ENCODE results near the gene MSI2.

Gene MSI2

GRCh38 chr17:57448759-57449283 lies 192.5 kb downstream of the MSI2 start:
- DNase-seq (ENCODE audit: low read depth) = no peak
- TF ChIP-seq, protein P1, sequence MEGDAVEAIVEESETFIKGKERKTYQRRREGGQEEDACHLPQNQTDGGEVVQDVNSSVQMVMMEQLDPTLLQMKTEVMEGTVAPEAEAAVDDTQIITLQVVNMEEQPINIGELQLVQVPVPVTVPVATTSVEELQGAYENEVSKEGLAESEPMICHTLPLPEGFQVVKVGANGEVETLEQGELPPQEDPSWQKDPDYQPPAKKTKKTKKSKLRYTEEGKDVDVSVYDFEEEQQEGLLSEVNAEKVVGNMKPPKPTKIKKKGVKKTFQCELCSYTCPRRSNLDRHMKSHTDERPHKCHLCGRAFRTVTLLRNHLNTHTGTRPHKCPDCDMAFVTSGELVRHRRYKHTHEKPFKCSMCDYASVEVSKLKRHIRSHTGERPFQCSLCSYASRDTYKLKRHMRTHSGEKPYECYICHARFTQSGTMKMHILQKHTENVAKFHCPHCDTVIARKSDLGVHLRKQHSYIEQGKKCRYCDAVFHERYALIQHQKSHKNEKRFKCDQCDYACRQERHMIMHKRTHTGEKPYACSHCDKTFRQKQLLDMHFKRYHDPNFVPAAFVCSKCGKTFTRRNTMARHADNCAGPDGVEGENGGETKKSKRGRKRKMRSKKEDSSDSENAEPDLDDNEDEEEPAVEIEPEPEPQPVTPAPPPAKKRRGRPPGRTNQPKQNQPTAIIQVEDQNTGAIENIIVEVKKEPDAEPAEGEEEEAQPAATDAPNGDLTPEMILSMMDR (IDR thresholded peaks at IDR 0.05; ENCODE audit: insufficient read depth, low read depth, low read length, missing control alignments) = no peak

GRCh38 chr17:57451191-57451590 lies 194.9 kb downstream of the MSI2 start:
- DNase-seq (ENCODE audit: low read depth) = no peak
- TF ChIP-seq, protein P1 (IDR thresholded peaks at IDR 0.05; ENCODE audit: insufficient read depth, low read depth, low read length, missing control alignments) = no peak
- H3K4me3 ChIP-seq (ENCODE audit: low read length) = no peak overlapping the region

More at GRCh38 chr17:57448759-57449283, 192.5 kb downstream of the MSI2 start:
- no peak overlapping the region for H3K4me3 ChIP-seq (ENCODE audit: low read length)

DNA sequence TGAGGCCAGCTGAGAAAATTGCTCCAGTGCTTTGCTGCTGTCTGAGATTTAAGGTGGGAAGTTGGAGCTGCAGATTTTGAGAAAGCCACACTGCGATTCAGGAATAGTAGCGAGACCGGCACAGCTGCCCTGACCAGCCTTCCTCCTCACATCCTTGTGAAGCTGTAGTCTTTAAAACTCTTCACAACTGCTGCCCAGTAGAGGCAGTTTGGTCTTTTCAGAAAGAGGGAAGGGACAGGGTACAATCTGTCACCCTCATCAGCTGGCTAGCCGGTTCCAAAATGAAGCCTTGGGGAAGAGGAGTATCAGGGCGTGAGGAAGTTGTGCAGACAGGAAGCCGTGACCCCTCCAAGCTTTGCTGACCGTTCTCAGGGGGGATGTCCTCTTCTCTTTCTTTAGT lies 195.3 kb downstream of the MSI2 start:
- TF ChIP-seq, protein P1 (IDR thresholded peaks at IDR 0.05; ENCODE audit: insufficient read depth, low read depth, low read length, missing control alignments) = no peak
- no peak for DNase-seq (ENCODE audit: low read depth)
- H3K4me3 ChIP-seq (ENCODE audit: low read length) = no peak overlapping the region

DNA sequence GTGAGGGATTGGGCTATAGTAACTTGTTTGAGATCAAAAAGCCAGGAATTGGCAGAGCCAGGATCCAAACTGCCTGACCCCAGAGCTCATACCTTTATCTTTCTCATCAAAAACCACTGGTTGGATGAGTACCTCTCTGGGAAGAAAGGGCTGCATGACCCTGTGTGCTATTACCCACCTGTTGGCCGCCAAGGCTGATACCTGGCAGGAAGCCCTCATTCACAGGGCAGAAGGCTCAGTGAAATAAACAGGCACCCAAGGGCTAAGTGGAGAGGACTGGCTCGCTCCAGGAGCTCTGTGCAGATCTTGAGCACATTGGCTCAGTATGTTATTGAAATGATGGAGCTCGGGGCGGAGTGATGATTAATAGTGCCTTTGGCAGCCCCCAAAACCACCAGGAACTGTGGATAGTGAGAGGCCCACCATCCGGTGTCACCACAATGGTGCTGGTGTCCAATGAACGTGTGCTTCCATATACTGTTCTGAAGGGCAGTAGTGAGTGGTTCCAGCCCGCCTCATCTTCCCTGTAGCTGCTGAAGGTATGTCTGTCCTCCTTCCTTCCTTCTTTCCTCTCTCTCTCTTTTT lies 197.6 kb downstream of the MSI2 start:
- H3K4me3 ChIP-seq (ENCODE audit: low read length) = no peak overlapping the region
- TF ChIP-seq, protein P1 (IDR thresholded peaks at IDR 0.05; ENCODE audit: insufficient read depth, low read depth, low read length, missing control alignments) = no peak
- no peak for DNase-seq (ENCODE audit: low read depth)

- H3K4me3 ChIP-seq (ENCODE audit: low read length) = no peak overlapping the region
- no peak for DNase-seq (ENCODE audit: low read depth)
Measured at GRCh38 chr17:57454729-57455062, 198.4 kb downstream of the MSI2 start.

DNA sequence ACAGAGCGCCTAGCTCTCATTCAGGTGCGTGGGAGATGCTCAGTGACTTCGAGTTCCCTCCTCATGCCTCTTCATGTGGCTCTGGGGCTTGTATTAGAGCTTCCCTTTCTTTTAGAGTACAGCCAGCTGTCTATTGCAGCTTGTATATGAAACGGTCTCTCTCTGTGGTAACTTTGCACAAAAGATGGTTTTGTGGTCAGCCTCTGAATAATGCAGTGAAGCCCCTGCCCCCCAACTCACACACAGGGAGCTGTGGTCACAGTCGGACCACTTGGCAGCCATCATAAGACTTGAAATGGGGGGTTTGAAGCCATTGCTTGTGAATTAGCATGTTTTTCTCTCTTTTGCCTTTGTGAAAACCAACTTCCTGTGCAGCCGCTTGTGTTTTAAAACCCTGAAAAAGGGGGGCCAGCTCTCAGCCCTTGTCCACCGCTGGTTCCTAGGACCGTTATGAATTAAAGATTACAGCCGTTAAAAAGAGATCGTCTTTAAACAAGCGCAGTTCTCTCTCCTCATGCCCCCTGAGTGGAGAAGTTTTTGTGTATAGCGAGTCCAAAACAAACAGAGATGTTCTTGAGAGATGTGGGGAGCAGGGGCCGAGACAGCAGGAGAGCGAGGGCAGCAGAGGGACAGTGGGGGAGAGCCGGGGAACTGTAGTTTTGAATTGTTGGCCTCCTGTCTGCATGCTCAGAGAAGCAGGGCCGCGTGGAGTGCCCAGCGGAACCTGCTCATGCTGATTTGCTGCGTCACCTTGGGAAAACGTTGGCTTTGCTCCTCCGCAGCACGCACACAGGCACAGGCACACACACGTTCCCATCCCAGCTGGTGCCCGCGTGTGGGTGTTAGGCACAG lies 199.0 kb downstream of the MSI2 start:
- no peak overlapping the region for H3K4me3 ChIP-seq (ENCODE audit: low read length)
- TF ChIP-seq, protein P1 (IDR thresholded peaks at IDR 0.05; ENCODE audit: insufficient read depth, low read depth, low read length, missing control alignments) = no peak

More at GRCh38 chr17:57454729-57455062, 198.4 kb downstream of the MSI2 start:
- TF ChIP-seq, protein P1 (IDR thresholded peaks at IDR 0.05; ENCODE audit: insufficient read depth, low read depth, low read length, missing control alignments) = no peak

More for the DNA sequence above, 199.0 kb downstream of the MSI2 start:
- peak; percentile 40 for DNase-seq (ENCODE audit: low read depth)

Data from epithelial cell of esophagus (primary cell).